Psoas muscle (tissue), 8 donors: ENCODE results near the gene SLC22A3. TPM values are rescaled to one million over a fixed set of nuclear protein-coding genes. Genes with fewer than 3 reads are reported as not detected.

Experiments
- ATAC-seq, 4 donors: fragments of 200-7000 bp; cut with Tn5 transposase; one replicate each; pipeline ENCODE4 v1.9.1; 2020; ENCODE audit warnings: moderate library complexity in 3 of 4, mild to moderate bottlenecking in 2 of 4
- DNase-seq, 2 donors: peaks; one replicate each; pipeline ENCODE4 v3.0.0-alpha.2; 2020
- H3K27ac ChIP-seq: fragments of 200-600 bp; one replicate; pipeline ENCODE4 v1.8.0; 2022
- H3K27me3 ChIP-seq, 3 donors: fragments of 200-600 bp in 1 of 3; one replicate each; pipeline versions ENCODE4 v1.6.1 to v1.8.0; 2013 to 2022; ENCODE audit warnings: low read length in 2 of 3, mild to moderate bottlenecking in 2 of 3, moderate library complexity in 1 of 3; ENCODE audit not compliant: insufficient read depth in 3 of 3
- H3K36me3 ChIP-seq, 2 donors: fragments of 200-600 bp in 1 of 2; one replicate each; pipeline versions ENCODE4 v1.6.1 to v1.8.0; 2013 to 2022; ENCODE audit warnings: low read depth in 1 of 2, mild to moderate bottlenecking in 1 of 2, moderate library complexity in 1 of 2; ENCODE audit not compliant: insufficient read depth in 1 of 2
- H3K4me1 ChIP-seq: fragments of 200-600 bp; one replicate; pipeline ENCODE4 v1.8.0; 2022
- H3K4me3 ChIP-seq: fragments of 200-600 bp; one replicate; pipeline ENCODE4 v1.8.0; 2022; ENCODE audit warnings: mild to moderate bottlenecking
- H3K9me3 ChIP-seq: fragments of 200-600 bp; one replicate; pipeline ENCODE4 v1.8.0; 2022
- CTCF ChIP-seq: fragments of 200-600 bp; IDR thresholded peaks from one replicate; pipeline ENCODE4 v1.8.0; 2022; ENCODE audit warnings: antibody characterized with exemption
- WGBS, 3 donors: extraction: QIAGEN DNeasy Blood & Tissue Kit; methylation state at CpG; one replicate each; pipeline versions ENCODE4 v1.1.6 to v1.1.7; 2013; 5-methylcytosine and 5-hydroxymethylcytosine counted together
- intact Hi-C, 2 donors: fragments of 100-400 bp; cut with DNase I; formaldehyde crosslinking; loops; one replicate each; pipeline versions ENCODE4 v1.11.0 to v1.14.2; 2022
- polyA plus RNA-seq, 3 donors: library from polyadenylated mRNA; stranded (reverse); fragments of 200-250 nt; gene quantifications; one replicate each; pipeline ENCODE4 v1.2.3, GENCODE V29; 2013
- total RNA-seq, 4 donors: library from RNA; stranded (reverse); fragmentation: NEBNext Ultra II Directional in 2 of 4; extraction: Animal tissue kit (Norgen Biotek cat#: 25700) in 2 of 4; gene quantifications; one replicate each; pipeline versions ENCODE4 v1.2.1 to v1.2.4, GENCODE V29; 2021 to 2023
- donor health status: healthy with polysubstance abuse.
- donor health status: DM: no; HTN: no; CAD: no; lungs with moderate emphysema.
- donor health status: Bipolar disorder and iron deficiency.
- donor health status: healthy.
- donor health status: DM: yes; HTN: yes; CAD: no.
- donor health status: DM: no; HTN: no; CAD: no.
- donor health status: DM: no; HTN: no; CAD: no.
- donor health status: DM: yes; HTN: yes; CAD: no.

Gene SLC22A3
- total and polyA plus RNA-seq, 7 donors, result 43.7 to 121 (median 49.5) TPM

DNA sequence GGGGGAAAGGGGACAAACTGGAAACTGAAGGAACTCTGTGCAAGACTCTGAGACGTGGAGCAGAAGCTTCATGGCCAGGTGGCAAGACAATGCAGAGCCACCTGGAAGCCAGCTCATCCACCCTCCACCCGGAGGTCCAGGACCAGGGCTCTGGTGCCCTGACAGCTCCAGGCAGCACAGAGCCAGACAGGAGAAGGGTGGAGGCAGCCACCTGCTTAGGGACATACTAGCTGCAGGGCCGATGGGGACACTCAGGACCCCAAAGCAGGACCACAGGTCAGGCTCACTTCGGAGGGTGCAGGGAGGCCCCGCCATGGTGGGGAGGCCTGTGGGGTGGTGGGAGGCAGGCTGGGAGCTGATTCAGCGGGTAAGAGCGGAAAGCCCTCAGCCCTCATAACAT lies 19.0 kb upstream of the SLC22A3 start:
- WGBS, 3 donors, result 76 to 80% (median 79%) methylated on average over 7 of the region's 7 CpGs
- ATAC-seq, result peak in 2 of 4 donors; percentile 10 to 15
- Histone ChIP-seq H3K9me3 (no peaks in the 10 kb centered on the region), H3K4me1 (peaks cover 3% of the 10 kb centered on the region), H3K27ac (no peak overlapping the region), H3K27me3 (peaks cover 0 to 4% (median 0%) of the 10 kb centered on the region in 3 donors), H3K4me3 (no peak overlapping the region), H3K36me3 (no peaks in the 10 kb centered on the region)
- DNase-seq, result no peak
- intact Hi-C loops, result no loop called here
- no peak for TF ChIP-seq CTCF

DNA sequence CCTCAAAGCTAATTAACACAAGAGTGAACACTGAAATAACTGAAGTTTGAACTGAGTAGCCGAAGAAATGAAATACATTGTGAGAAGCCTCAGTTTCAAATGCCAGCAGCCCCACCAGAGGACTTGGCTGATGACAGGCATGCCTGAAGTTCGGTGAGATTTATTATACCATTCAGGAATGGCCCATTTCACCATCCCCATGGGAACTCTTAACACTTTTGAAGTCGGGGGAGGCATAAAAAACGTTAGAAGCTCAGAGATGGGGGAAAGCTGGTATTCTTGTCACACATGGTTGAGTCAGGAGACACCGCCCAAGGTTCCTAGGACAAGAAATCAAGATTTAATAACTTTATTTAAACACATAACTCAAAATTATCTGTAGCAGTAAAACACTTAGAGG lies 17.6 kb upstream of the SLC22A3 start:
- no peak for TF ChIP-seq CTCF
- H3K9me3 ChIP-seq, result no peaks in the 10 kb centered on the region
- intact Hi-C loops, result no loop called here
- 31 to 47% (median 37%) methylated on average over 5 of the region's 5 CpGs for WGBS, 3 donors
- H3K27me3 ChIP-seq, result peaks cover 0 to 4% (median 0%) of the 10 kb centered on the region in 3 donors
- no peak for DNase-seq
- no peak overlapping the region for H3K4me3 ChIP-seq
- H3K4me1 ChIP-seq, result peaks cover 3% of the 10 kb centered on the region
- ATAC-seq, result no peak
- no peak overlapping the region for H3K27ac ChIP-seq
- H3K36me3 ChIP-seq, result no peaks in the 10 kb centered on the region

- peaks cover 3% of the 10 kb centered on the region for H3K4me1 ChIP-seq
- no peak for TF ChIP-seq CTCF
- peaks cover 0 to 4% (median 0%) of the 10 kb centered on the region in 3 donors for H3K27me3 ChIP-seq
- no peaks in the 10 kb centered on the region for H3K36me3 ChIP-seq
- WGBS, 3 donors, result 57 to 68% (median 61%) methylated on average over 5 of the region's 5 CpGs
- no peak for DNase-seq
- no peaks in the 10 kb centered on the region for H3K9me3 ChIP-seq
- no peak for ATAC-seq
- intact Hi-C loops, result no loop called here
- no peak overlapping the region for H3K27ac ChIP-seq
- no peak overlapping the region for H3K4me3 ChIP-seq
These were observed 17.0 kb upstream of the SLC22A3 start for GRCh38 chr6:160331204-160331603.

- Histone ChIP-seq H3K27ac (no peak overlapping the region), H3K36me3 (no peaks in the 10 kb centered on the region), H3K4me1 (peaks cover 3% of the 10 kb centered on the region), H3K27me3 (peaks cover 0 to 4% (median 0%) of the 10 kb centered on the region in 3 donors), H3K9me3 (no peaks in the 10 kb centered on the region), H3K4me3 (no peak overlapping the region)
- intact Hi-C loops, result no loop called here
- no peak for DNase-seq
- WGBS, 3 donors, result 17 to 35% (median 30%) methylated on average over 5 of the region's 5 CpGs
- TF ChIP-seq CTCF, result no peak
- peak in 3 of 4 donors; percentile 32 to 55 (median 49) for ATAC-seq
These were observed 16.4 kb upstream of the SLC22A3 start for GRCh38 chr6:160331753-160332152.

GRCh38 chr6:160333101-160333500 lies 15.1 kb upstream of the SLC22A3 start:
- intact Hi-C loops, result no loop called here
- TF ChIP-seq CTCF, result no peak
- ATAC-seq (no peak), DNase-seq (no peak)
- H3K27me3 ChIP-seq, result peaks cover 0 to 4% (median 0%) of the 10 kb centered on the region in 3 donors
- H3K27ac ChIP-seq, result no peak overlapping the region
- no peaks in the 10 kb centered on the region for H3K9me3 ChIP-seq
- H3K4me3 ChIP-seq, result no peak overlapping the region
- H3K36me3 ChIP-seq, result no peaks in the 10 kb centered on the region
- WGBS, 3 donors, result 81 to 91% (median 83%) methylated on average over 3 of the region's 3 CpGs
- peaks cover 5% of the 10 kb centered on the region for H3K4me1 ChIP-seq
